Measurements from ENCODE around the gene LRMDA.

LRMDA gene

GRCh38 chr10:75857269-75857846 is 425.9 kb downstream of the LRMDA start:
- no peak for DNase-seq

DNA sequence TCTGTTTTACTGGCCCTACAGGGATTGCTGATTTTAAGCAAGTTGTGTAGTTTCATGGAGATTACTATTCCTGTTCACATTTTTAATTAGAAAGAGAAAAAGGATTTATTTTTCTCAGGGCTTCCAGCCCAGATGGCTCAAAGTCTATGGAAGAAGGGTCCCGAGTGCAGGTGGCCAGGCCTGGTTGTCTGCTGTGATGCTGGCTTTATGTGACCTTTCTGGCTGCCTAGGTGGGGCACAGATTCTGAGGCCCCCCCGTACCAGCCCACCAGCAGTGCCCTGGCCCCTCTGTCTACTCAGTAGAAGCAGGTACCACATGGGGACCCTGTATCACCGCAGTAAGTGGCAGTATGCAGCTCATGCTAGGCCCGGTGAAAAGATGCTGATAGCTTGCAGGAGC is 426.5 kb downstream of the LRMDA start:
- no peak for DNase-seq

DNA sequence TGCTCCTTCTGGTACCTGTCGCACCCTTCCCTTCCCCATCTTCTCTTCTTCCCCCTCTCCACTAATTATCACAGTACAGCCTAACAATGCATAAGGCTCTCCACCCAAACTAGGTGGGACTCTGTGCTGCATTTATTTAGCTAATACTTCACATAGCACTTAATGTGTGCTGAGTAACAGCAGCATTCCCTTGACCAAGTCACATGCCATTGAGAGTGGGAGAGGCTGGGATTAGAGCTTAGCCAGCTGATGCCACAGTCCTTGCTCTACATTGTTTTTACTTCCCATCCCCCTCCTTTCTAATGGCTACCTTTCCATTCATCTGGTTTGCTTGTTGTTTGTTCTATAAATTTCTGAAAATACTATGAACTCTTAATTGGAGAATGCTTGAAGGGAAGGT is 426.9 kb downstream of the LRMDA start:
- DNase-seq = no peak

GRCh38 chr10:75859141-75859540 is 427.7 kb downstream of the LRMDA start:
- peak; percentile 51 for DNase-seq

GRCh38 chr10:75860009-75860408 is 428.6 kb downstream of the LRMDA start:
- DNase-seq = no peak

DNA sequence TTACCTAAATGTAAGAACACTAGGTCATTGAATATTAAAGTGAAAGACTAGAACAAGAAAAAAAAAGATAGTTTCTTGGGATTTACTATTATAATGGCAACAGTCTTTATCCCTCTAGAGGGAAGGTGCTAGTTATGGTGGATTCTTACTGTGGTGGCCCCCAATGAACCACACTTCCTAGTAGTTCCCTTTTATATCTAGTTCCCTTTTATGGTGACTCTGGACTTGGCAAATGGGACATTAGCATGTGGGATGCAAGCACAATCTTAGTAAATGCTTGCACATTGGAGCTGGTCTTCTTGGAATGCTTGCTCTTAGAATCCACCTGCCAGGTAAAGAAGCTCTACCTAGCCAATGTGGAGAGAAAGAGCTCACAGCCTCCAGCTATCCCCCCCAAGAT is 430.2 kb downstream of the LRMDA start:
- no peak for DNase-seq

GRCh38 chr10:75862935-75863334 is 431.5 kb downstream of the LRMDA start:
- no peak for DNase-seq

GRCh38 chr10:75864717-75865116 is 433.3 kb downstream of the LRMDA start:
- no peak for DNase-seq

GRCh38 chr10:75865413-75866299 is 434.2 kb downstream of the LRMDA start:
- DNase-seq = no peak

DNA sequence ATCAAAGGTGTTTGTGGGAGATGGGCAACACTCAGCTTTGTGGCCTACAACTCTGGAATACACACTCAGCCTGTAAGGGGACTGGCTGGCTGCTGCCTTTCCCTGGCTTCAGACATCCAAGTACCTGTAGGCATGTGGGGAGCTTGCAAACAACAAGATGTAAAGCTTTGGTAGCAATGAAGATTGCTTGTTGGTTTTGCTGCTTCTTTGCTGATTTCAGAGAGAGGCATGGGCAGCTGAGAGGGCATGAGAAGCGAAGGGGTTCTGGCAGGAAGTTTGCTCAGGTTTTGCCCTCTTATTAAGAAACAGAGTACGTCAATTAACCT is 434.8 kb downstream of the LRMDA start:
- DNase-seq = no peak

DNA sequence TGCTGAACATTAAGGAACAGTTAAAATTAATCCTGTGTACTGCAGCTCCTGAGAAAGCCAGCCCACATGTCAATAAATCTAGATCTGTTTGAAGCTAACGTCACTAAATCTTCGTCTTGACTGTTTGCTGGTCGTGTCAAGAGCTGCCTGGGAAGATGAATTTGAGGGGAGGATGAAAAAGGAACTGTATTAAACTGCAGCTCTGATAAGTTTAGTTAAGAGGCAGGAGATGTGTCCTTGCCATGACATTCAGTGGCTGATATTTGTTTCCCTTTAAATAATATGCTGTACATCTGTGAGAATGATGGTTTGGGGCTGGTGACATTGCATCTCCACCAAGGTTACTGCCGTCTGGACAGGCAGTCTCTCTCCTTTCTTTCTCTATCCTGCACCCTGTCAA is 435.3 kb downstream of the LRMDA start:
- no peak for DNase-seq

DNA sequence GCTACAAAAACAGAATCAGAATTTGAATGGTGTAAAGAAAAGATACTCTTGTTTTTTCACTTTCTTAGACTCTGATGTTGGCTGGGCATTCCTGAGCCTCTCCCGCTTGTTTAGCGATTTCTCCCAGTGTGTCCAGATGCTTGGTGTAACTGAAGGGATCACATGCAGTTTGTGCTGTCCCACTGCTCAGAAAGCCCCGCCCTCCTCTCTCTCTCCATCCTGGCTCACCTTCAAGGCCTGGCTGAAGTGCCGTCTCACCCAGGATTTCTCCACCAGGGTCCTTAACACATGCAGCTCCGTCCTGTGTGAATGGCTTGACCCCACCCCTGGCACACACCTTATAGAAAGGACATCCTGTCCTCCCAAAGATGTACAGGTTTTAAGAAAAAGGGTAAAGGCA is 437.1 kb downstream of the LRMDA start:
- DNase-seq = no peak

- no peak for DNase-seq
Observed at GRCh38 chr10:75870039-75870645, 438.7 kb downstream of the LRMDA start.

DNA sequence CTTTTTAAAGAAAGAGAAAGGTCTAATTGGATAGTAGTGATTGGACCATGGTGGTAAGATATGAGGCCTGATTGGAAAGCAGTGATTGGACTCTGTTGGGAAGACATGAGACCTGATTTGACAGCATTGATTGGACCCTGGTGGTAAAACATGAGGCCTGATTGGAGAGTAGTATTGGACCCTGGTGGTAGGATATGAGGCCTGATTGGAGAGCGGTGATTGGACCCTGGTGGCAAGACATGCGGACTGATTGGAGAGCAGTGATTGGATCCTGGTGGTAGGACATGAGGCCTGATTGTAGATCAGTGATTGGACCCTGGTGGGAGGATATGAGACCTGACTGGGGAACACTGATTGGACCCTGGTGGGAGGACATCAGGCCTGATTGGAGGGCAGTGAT is 444.3 kb downstream of the LRMDA start:
- no peak for DNase-seq

DNA sequence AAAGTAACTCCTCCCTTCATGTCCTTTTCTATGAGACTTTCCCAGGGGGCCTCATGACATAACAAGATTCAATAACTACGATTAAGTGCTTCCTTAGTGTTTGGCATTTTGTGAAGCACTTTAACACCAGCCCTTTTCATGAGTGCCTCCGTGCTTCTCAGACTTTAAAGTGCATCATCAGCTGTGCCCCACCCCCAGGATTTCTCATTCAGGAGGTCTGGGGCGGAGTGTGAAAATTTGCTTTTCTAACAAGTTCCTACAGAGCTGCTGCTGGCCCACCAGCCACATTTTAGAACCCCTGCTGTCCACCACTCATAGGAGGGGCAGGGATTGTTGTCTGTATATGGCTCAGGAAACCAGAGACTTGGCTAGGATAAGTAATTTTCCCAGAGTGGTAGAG is 445.3 kb downstream of the LRMDA start:
- no peak for DNase-seq

DNA sequence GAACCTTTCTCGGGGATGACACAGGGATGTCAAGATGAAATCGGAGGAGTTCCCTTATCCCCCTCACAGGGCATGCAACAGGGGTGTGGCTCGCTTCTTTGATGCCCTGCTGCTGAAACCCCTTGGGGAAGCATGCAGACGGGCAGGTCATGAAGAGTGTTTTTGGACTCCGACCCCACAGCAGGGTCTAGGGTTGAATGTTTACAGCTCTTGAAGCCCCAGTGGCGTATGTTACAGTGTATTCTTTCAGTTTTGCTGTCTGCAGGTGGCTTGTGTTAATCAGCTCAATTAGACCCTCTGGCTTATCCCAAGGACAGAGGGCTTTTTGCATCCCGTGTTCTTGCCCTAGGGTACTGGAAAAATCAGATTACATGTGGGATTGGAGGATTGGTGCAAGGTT is 446.5 kb downstream of the LRMDA start:
- no peak for DNase-seq

DNA sequence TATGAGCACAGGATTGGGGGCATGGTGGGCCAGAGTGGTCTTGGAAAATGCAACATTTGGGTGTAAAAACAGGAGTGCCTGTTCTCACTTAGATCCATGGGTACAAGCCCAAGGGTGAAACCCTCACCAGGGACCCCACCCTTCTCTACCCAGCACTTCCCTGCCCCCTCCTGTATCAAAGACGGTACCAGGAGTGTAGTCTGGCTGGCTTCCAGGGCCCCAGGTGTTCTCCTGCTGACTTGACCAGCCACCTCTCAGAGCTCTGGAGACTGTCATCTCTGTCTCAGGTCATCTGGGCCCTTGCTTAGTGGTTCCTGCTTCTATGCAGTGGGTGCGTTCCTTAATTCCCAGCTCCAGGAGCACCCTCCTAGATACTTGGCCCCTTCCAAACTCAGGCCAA is 447.2 kb downstream of the LRMDA start:
- no peak for DNase-seq

GRCh38 chr10:75880031-75880775 is 448.8 kb downstream of the LRMDA start:
- DNase-seq = no peak

DNA sequence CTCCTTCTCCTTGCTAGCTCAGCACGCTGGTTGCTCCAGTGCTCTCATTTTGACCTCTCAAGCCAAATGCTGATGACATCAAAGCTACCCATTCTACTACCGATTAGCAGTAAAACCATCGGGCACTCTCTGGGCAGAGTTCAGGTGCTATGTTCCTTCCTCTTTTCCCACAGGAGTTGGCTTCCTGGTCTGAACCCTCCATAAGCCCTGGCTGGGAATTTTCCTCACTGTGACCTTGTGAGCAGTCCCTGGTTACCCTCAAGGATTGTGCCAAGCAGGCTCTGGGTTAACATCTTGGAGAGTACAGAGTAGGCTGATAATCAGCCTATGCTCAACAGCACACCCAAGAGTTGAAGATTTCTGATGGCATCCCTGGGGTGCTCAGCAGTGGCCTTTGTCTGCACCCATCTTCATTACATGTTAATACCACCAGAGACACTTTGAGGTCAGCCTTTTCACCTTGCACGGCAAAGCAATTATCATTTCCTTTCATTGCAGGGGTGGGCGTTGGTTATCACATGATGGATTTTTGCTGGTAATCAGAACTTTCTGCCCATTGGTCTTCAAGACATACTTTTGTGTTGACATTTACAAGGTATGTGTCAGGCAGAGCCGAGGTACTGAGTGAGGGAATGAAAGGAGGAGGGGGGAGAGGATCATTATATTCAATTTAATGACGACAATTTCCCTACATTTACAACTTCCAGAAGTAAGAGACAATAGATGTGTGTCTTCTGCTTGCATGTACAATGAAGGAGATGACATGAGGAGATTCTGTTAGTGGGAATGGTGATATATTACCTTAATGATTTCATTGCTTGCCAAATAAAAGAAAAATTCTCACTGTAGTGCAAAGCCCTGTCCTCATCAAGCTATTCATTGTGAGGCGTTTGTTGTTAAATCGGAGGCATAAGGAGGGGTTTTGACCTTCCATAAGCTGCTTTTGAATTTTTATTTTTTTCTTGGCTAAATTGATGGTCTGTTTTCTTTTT is 452.0 kb downstream of the LRMDA start:
- no peak for DNase-seq

GRCh38 chr10:75884808-75885207 is 453.4 kb downstream of the LRMDA start:
- no peak for DNase-seq

- DNase-seq = no peak
Observed at GRCh38 chr10:75887369-75887768, 455.9 kb downstream of the LRMDA start.

DNA sequence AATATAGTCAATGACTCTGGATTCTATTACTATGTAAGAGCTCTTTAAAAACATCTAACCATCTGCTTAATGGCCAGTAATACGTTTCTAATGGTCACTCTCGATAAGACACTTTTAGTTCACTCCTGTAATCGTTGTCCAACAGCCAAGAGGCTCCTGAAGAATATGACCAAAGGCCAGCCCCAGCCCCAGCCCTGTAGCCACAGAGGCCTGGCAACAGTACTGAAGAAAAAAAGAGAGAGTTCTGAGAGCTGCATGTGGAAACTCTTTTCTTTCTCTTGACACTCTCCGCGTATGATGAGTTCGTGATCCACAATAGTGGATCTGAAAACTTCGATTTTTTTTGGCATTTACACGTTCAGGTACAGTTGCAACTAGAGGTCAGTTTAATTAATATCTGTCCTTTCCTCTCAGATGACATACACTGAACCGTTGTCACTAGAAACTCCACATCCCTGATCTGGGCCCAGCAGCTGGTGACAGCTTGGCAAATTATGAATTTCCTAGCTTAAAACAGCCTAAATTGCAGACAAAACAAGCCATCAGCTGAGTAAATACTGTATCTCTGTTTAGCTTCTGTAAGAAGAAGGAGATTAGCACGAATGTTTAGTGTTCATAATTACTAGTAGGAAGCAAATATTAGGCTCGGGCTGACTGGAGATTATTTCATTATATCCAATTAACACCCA is 456.7 kb downstream of the LRMDA start:
- peak; percentile 43 for DNase-seq
